ENCODE results near the gene TDP1.

- TF ChIP-seq, protein P1, sequence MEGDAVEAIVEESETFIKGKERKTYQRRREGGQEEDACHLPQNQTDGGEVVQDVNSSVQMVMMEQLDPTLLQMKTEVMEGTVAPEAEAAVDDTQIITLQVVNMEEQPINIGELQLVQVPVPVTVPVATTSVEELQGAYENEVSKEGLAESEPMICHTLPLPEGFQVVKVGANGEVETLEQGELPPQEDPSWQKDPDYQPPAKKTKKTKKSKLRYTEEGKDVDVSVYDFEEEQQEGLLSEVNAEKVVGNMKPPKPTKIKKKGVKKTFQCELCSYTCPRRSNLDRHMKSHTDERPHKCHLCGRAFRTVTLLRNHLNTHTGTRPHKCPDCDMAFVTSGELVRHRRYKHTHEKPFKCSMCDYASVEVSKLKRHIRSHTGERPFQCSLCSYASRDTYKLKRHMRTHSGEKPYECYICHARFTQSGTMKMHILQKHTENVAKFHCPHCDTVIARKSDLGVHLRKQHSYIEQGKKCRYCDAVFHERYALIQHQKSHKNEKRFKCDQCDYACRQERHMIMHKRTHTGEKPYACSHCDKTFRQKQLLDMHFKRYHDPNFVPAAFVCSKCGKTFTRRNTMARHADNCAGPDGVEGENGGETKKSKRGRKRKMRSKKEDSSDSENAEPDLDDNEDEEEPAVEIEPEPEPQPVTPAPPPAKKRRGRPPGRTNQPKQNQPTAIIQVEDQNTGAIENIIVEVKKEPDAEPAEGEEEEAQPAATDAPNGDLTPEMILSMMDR (IDR thresholded peaks at IDR 0.05): no peak
- TF ChIP-seq EZH2 (IDR thresholded peaks at IDR 0.05): no peak
- TF ChIP-seq EZH2phosphoT487 (IDR thresholded peaks at IDR 0.05): no peak
These were observed 132.4 kb downstream of the TDP1 start for GRCh38 chr14:90088176-90088575.

All from neural progenitor cell (in vitro differentiated cells).